EL (cell line): ENCODE data around the gene CEP44.
A peak's percentile ranks its signal among the peaks of the same experiment; 100 is the strongest.
"Not testable (repeated sequence)": the region's sequence is repeated elsewhere in the genome, so short reads cannot be mapped to it uniquely, and the experiment has no call there.

Experiments used
- DNase-seq: peaks from one replicate; pipeline ENCODE4 v3.0.0-alpha.2; 2016

The CEP44 gene, protein sequence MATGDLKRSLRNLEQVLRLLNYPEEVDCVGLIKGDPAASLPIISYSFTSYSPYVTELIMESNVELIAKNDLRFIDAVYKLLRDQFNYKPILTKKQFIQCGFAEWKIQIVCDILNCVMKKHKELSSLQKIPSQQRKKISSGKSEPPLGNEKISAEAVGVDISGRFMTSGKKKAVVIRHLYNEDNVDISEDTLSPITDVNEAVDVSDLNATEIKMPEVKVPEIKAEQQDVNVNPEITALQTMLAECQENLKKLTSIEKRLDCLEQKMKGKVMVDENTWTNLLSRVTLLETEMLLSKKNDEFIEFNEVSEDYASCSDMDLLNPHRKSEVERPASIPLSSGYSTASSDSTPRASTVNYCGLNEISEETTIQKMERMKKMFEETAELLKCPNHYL

DNA sequence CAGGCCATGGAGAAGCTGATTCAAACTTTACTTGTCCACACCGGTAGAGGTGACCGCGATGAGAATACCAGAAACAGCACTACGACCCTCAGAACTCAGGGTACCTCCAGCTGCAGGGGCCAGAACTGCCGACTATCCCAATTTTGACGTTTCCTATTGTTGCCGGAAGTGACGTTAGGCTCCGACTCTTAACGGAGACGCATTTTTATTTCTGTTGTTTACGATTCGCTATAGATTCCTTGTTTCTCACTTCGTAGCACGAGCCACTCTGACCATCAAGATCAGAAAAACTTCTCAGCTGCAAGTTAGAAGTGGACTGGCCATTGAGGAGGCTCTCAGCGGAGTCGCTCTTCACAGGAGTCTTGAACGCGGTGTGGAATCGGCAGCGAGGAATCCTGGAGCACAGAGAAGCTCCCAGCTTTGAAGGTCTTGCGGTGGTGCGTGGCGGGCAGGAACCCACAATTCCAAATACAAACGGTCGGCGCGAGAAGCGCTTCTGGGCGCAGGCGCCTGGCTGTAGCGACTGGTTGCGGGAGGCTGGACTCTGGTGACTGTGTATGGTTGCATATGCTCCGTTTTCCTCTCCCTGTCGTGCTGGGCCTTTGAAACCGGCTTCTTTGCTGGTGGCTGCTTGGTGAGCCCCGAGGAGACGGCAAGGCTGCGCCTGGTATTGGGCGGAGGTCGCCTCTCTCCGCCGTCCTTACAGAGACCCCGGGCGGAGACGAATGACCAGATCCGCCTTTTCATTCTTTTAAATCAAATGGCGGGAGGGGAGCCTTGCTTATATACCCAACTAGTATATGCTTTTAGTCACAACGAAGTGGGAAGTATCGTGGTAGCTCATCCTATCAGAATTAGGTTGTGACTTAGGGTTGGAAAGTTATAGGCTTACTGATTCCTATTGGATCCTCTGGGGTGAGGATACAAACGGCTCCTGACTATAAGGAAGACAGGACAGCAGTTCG is at the start of gene CEP44, which contains the start of gene FBXO8:
CEP44 (plus strand) TSS at position 405 of the 965 bp plus-strand sequence. CDS start 15,211 bp downstream, outside the sequence.
FBXO8 (minus strand) TSS at position 161 of the 965 bp plus-strand sequence. CDS start 20,575 bp downstream, outside the sequence.
- peak; percentile 72 for DNase-seq

- no peak for DNase-seq
Measured at GRCh38 chr4:174236359-174236758, 47.4 kb upstream of the CEP44 start.

- DNase-seq: no peak
Measured at GRCh38 chr4:174241162-174241561, 42.5 kb upstream of the CEP44 start.

GRCh38 chr4:174244441-174244840 is 39.3 kb upstream of the CEP44 start:
- DNase-seq: peak; percentile 41

- DNase-seq: no peak
Measured at GRCh38 chr4:174245714-174246113, 38.0 kb upstream of the CEP44 start.

- DNase-seq: no peak
Measured at GRCh38 chr4:174248407-174248806, 35.3 kb upstream of the CEP44 start.

DNA sequence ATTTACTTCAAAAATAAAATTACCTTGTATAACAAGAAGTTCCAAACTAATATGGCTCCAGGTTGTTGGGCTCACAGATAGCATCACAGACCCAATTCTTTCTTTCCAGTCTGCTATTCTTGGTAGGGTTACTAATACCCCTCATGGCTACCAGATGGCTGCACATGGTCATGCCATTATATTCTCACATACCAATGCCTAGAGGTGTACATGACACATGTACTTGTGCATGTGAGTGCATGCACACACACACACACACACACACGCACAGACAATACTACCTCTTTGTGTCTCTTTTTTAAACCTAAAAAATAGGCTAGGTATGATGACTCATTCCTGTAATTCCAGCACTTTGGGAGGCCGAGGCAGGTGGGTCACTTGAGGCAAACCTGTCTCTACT is 31.3 kb upstream of the CEP44 start:
- DNase-seq: no peak

DNA sequence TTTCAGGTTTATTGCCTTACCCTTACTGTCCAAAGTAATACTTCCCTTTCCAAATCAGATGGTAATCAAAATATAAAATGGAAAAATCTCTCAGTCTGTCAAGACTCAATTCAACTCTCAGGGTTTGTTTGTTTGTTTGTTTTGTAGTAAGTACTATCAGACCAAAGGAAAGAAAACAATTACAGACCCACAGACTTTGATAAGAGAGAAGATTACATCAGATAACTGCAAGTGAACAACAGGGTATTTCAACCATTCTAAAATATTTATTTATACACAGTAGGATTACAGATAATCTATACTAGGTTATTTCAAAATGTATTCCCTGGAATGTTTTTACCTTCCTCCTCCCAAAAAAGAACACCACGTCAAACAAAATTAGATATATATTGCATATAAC is 29.1 kb upstream of the CEP44 start:
- no peak for DNase-seq

- DNase-seq: no peak
Measured at GRCh38 chr4:174255374-174255773, 28.3 kb upstream of the CEP44 start.

DNA sequence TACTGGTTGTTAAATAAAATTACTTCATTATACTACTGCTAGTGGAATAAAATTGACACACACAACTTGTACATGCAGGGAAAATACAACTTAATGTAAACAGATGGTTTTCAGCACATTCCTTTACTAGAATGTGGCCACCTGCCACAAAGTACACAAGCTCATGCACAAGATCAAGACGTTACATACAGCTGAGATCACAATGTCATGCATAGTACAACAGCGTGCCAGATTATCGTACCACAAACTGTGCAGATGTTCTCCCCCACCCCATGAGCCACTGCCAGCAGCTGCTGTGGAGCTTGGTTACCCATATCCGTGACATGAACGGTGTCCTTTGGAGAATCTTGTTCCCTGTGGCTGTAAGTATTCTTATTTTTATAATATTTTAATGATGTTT is 27.9 kb upstream of the CEP44 start:
- peak; percentile 9 for DNase-seq

- peak; percentile 14 for DNase-seq
Measured at GRCh38 chr4:174256277-174256713, 27.4 kb upstream of the CEP44 start.

DNA sequence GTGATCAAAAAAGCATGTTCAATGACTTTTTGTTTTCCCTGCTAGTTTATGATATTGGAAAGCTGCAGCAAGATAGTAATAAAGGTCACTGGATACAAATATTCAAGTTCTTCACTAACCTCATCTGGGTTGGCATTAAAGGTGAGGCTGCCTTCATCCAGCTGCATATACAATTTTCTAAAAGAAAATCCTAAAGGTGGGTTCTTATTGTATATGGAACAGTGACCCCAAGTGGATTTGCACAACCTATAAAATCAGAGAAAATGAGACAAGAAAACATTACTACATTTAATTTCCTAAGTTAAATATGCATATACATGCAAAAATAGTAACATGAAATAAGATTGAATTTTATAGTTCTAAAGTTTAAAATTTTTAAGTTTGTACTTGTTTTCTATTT is 24.1 kb upstream of the CEP44 start:
- DNase-seq: no peak

DNA sequence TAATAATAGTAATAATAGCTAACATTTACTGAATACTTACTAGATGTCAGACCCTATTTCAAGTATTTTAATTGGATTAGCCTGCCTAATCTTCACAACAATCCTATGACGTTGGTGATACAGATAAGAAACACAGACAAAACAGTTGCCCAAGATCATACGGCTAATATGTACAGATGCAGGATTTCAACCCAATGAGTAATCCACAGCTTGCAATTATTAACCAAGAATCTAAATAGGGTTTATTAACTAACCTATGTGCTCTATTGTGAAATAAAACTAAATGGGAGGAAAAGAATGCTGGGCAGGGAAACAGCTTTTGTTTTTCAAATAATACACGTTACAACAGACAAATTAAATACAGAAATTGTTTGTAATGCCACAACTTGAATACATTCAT is 23.6 kb upstream of the CEP44 start:
- peak; percentile 45 for DNase-seq

GRCh38 chr4:174261432-174261831 is 22.3 kb upstream of the CEP44 start:
- DNase-seq: not testable (repeated sequence)

DNA sequence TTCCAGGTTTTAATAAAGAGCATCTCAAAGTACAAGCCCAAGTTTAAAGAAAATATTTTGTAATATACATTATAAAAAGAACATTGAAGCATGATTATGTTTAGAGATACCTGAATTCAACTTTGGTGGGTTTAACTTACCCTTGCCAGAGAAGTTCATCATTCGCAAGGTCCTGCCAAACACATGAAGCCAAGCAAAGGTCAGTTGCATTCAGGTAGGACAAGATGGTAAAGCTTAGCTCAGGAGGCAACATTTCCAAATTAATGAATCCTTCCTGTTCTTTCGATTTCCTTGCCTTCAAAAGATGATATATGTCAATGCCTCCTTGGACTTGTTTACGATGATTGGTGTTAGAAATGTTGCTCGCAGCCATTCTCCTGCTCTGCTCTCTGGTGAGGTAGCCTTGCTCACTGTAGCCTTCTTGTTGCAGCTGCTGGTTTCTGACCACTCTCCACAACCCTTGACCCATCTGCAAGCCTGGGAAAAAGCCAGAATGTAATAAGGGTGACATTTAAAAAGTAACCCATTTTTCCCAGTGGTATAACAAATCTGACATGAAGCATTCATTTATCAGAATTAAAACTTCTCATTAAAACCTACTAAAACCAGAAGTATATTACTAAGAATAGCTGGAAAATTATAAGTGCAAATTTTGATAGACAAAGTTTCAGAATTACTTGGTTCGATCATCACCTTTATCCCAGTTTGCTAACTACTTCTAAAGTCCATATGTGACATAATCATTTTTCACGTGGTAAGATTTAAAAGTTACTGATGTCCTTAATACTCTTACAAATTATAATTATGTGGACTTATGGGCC is 20.9 kb upstream of the CEP44 start:
- no peak for DNase-seq

DNA sequence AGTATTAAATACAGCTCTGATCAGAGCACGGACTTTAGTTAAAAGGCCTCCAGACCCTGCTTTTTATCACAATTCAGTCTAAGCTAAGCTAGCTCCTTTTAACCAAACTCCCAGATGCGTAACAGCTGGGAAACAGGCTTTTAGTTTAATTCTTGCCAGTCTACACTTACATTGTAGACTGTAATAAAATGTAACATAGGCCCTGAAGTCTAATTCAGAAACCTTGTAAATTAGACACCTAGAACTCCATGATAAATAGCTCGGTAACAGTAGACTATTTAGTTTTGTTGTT is 20.3 kb upstream of the CEP44 start:
- DNase-seq: no peak

GRCh38 chr4:174265916-174266315 is 17.8 kb upstream of the CEP44 start:
- DNase-seq: no peak

DNA sequence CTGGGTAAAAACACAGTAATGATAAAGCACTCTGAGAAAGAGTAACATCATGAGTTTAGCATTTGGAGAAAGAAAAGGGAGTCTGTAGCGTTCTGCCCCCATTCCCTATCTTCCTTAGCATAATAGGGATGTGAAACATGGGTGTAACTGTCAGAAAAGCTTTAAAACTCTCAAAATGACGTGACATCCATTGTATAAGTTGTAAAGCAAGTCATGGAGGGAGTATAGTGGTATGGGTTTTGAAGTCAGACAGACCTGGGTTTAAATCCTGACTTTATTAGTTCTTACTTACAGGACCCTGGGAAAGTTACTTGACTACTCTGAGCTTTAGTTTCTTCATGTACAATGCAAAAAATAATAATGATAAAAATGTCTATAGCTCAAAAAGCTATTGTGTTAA is 17.3 kb upstream of the CEP44 start:
- no peak for DNase-seq

DNA sequence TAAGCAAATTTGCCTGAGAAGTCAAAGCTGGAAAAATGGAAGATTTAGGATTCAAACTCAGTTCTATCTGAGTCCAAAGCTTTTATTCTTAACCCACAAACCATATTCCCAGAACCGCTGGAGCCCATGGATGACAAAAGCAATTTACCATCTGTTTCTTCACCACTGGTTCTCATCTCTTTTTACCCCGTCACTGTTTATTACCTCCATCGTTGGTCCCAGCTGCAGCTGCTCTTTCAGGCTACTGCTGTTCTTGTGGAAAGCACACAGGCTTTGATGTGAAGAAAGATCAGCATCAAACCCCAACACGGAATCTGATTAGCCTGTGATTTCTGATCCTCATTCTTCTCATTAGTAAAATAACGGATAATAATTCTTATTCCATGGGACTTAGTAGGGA is 9.8 kb upstream of the CEP44 start:
- DNase-seq: no peak

DNA sequence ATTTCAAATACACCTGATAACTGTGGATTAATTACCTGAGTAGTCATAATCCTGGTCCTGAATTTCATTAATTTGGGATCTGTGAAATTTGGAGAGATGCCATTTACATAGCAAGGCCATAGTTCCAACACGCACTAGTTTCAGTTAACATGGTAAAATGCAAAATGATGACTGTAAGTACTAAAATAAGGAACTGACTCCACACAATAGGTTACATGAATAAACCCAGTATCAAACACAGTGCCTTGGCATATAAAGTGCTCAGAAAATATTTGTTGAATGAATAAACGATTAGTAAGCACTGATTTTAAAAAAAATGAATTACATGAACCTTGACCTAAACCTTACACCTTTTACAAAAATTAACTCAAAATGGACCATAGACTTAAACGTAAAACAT is 9.3 kb upstream of the CEP44 start:
- DNase-seq: no peak

GRCh38 chr4:174275101-174275500 is 8.6 kb upstream of the CEP44 start:
- no peak for DNase-seq

- no peak for DNase-seq
Measured at GRCh38 chr4:174277433-174277832, 6.3 kb upstream of the CEP44 start.

DNA sequence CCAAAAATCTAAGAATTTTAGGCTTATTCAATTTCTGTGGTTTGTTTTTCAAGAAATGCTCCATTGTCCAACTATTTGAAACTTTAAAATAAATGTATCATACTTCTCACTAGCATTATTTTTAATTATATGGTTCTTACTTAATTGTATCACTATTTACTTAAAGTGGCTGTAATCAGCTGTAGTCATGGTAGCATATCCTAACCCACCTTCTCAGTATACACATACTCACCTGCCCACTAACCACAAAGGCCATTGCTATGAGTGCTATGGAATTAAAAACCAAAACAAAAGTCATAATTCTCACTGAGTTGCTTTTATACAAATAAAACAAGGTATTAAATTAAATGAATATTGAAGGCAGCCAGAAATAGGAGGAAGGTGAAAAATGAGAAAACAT is 5.2 kb upstream of the CEP44 start:
- no peak for DNase-seq
